GM19455 (cell line): Measurements from ENCODE around the gene SPACA5.
"Not testable (repeated sequence)": the region's sequence is repeated elsewhere in the genome, so short reads cannot be mapped to it uniquely, and the experiment has no call there.

ENCODE experiments used
- ATAC-seq: cut with Tn5 transposase; IDR thresholded peaks from one replicate; pipeline ENCODE4 v1.9.1; 2021; ENCODE audit not compliant: unreplicated experiment

SPACA5 gene

GRCh38 chrX:48021026-48021900, 14.5 kb downstream of the SPACA5 start:
- ATAC-seq = peak; percentile 75

- ATAC-seq = no peak
Observed at GRCh38 chrX:48022100-48022499, 15.3 kb downstream of the SPACA5 start.

GRCh38 chrX:48022738-48023137, 15.9 kb downstream of the SPACA5 start:
- no peak for ATAC-seq

GRCh38 chrX:48025561-48025960, 18.8 kb downstream of the SPACA5 start:
- no peak for ATAC-seq

GRCh38 chrX:48027545-48027944, 20.8 kb downstream of the SPACA5 start:
- not testable (repeated sequence) for ATAC-seq

GRCh38 chrX:48028091-48028490, 21.3 kb downstream of the SPACA5 start:
- no peak for ATAC-seq

- no peak for ATAC-seq
Observed at GRCh38 chrX:48030237-48030636, 23.4 kb downstream of the SPACA5 start.

GRCh38 chrX:48030641-48031173, 23.9 kb downstream of the SPACA5 start:
- not testable (repeated sequence) for ATAC-seq

- no peak for ATAC-seq
Observed at GRCh38 chrX:48035891-48036290, 29.1 kb downstream of the SPACA5 start.

GRCh38 chrX:48043056-48043455, 36.3 kb downstream of the SPACA5 start:
- ATAC-seq = no peak

GRCh38 chrX:48045410-48046311, 38.9 kb downstream of the SPACA5 start:
- no peak for ATAC-seq

- ATAC-seq = no peak
Observed at GRCh38 chrX:48046846-48047245, 40.1 kb downstream of the SPACA5 start.

- no peak for ATAC-seq
Observed at GRCh38 chrX:48058621-48059295, 52.0 kb downstream of the SPACA5 start.

GRCh38 chrX:48059296-48059639, 52.5 kb downstream of the SPACA5 start:
- ATAC-seq = no peak
